Endothelial cell (in vitro differentiated cells): ENCODE data around the gene UQCR11. TPM values are rescaled to one million over a fixed set of nuclear protein-coding genes. Genes with fewer than 3 reads are reported as not detected.

ENCODE experiments used
- DNase-seq: peaks from one replicate; pipeline ENCODE4 v3.0.0; 2021; ENCODE audit warnings: low spot score
- H3K27ac Mint-ChIP-seq: one replicate; pipeline ENCODE4 v1.8.0; 2021; ENCODE audit warnings: mixed read lengths, inconsistent platforms; ENCODE audit not compliant: unreplicated experiment
- H3K27me3 Mint-ChIP-seq: one replicate; pipeline ENCODE4 v1.8.0; 2021; ENCODE audit warnings: mild to moderate bottlenecking, moderate library complexity, mixed read lengths, inconsistent platforms; ENCODE audit not compliant: unreplicated experiment
- H3K36me3 Mint-ChIP-seq: one replicate; pipeline ENCODE4 v1.8.0; 2021; ENCODE audit warnings: mild to moderate bottlenecking, low read depth, mixed read lengths, inconsistent platforms; ENCODE audit not compliant: unreplicated experiment
- H3K4me1 Mint-ChIP-seq: one replicate; pipeline ENCODE4 v1.8.0; 2021; ENCODE audit warnings: mild to moderate bottlenecking, mixed read lengths, inconsistent platforms; ENCODE audit not compliant: unreplicated experiment
- H3K4me3 Mint-ChIP-seq: one replicate; pipeline ENCODE4 v1.8.0; 2021; ENCODE audit warnings: mild to moderate bottlenecking, mixed read lengths, inconsistent platforms; ENCODE audit not compliant: unreplicated experiment
- H3K9me3 Mint-ChIP-seq: one replicate; pipeline ENCODE4 v1.8.0; 2021; ENCODE audit warnings: mixed read lengths, inconsistent platforms; ENCODE audit not compliant: unreplicated experiment
- CTCF ChIP-seq: fragments of 200-600 bp; sonication (generic); IDR thresholded peaks from one replicate; pipeline ENCODE4 v1.5.0; 2021; ENCODE audit warnings: antibody characterized with exemption; ENCODE audit not compliant: unreplicated experiment
- total RNA-seq: library from RNA; stranded (reverse); fragmentation: NEBNext Ultra II Directional; extraction: Animal tissue kit (Norgen Biotek cat#: 25700); gene quantifications from one replicate; pipeline ENCODE4 v1.2.1, GENCODE V29; 2021; ENCODE audit not compliant: unreplicated experiment

The UQCR11 gene
- total RNA-seq, 1 donor from 2014 or later: 182 TPM

- Mint-ChIP-seq H3K36me3 (no peaks in the 10 kb centered on the region), H3K27ac (no peak overlapping the region), H3K4me1 (peaks cover 7% of the 10 kb centered on the region), H3K27me3 (peaks cover 14% of the 10 kb centered on the region), H3K9me3 (no peaks in the 10 kb centered on the region), H3K4me3 (no peak overlapping the region)
- no peak for TF ChIP-seq CTCF
- no peak for DNase-seq
Measured at GRCh38 chr19:1563251-1563650, 42.0 kb downstream of the UQCR11 start.

GRCh38 chr19:1561236-1561842, 43.9 kb downstream of the UQCR11 start:
- Mint-ChIP-seq H3K4me1 (peaks cover 7% of the 10 kb centered on the region), H3K9me3 (no peaks in the 10 kb centered on the region), H3K27ac (no peak overlapping the region), H3K27me3 (peaks cover 20% of the 10 kb centered on the region), H3K36me3 (no peaks in the 10 kb centered on the region), H3K4me3 (no peak overlapping the region)
- TF ChIP-seq CTCF: no peak
- no peak for DNase-seq

- Mint-ChIP-seq H3K27ac (no peak overlapping the region), H3K9me3 (no peaks in the 10 kb centered on the region)
- DNase-seq: no peak
Measured at GRCh38 chr19:1560286-1560882, 44.9 kb downstream of the UQCR11 start.

GRCh38 chr19:1558552-1558951, 46.7 kb downstream of the UQCR11 start:
- Mint-ChIP-seq H3K36me3 (no peaks in the 10 kb centered on the region), H3K27me3 (peaks cover 9% of the 10 kb centered on the region), H3K27ac (no peak overlapping the region), H3K4me3 (no peak overlapping the region), H3K4me1 (no peaks in the 10 kb centered on the region), H3K9me3 (no peaks in the 10 kb centered on the region)
- no peak for TF ChIP-seq CTCF
- no peak for DNase-seq

More at GRCh38 chr19:1560286-1560882, 44.9 kb downstream of the UQCR11 start:
- H3K27me3 Mint-ChIP-seq: peaks cover 16% of the 10 kb centered on the region
- peaks cover 6% of the 10 kb centered on the region for H3K4me1 Mint-ChIP-seq
- H3K36me3 Mint-ChIP-seq: no peaks in the 10 kb centered on the region
- TF ChIP-seq CTCF: no peak
- H3K4me3 Mint-ChIP-seq: no peak overlapping the region

GRCh38 chr19:1556390-1557070, 48.7 kb downstream of the UQCR11 start:
- no peaks in the 10 kb centered on the region for H3K4me1 Mint-ChIP-seq
- no peak overlapping the region for H3K4me3 Mint-ChIP-seq
- no peaks in the 10 kb centered on the region for H3K9me3 Mint-ChIP-seq

More at GRCh38 chr19:1556390-1557070, 48.7 kb downstream of the UQCR11 start:
- DNase-seq: no peak
- H3K27me3 Mint-ChIP-seq: peaks cover 9% of the 10 kb centered on the region
- no peak overlapping the region for H3K27ac Mint-ChIP-seq
- no peaks in the 10 kb centered on the region for H3K36me3 Mint-ChIP-seq
- no peak for TF ChIP-seq CTCF
